Tibial nerve (tissue), 4 donors: ENCODE data around the gene PDE8B. TPM values are rescaled to one million over a fixed set of nuclear protein-coding genes. Genes with fewer than 3 reads are reported as not detected.

Source experiments
- DNase-seq, 2 donors: peaks; one replicate each; pipeline ENCODE4 v3.0.0-alpha.2; 2019; ENCODE audit warnings: low spot score in 2 of 2
- H3K27ac ChIP-seq, 4 donors: fragments of 200-600 bp; sonication (generic) in 3 of 4; one replicate each; pipeline ENCODE4 v1.5.1; 2017 to 2019; ENCODE audit warnings: mild to moderate bottlenecking in 1 of 4
- H3K27me3 ChIP-seq, 2 donors: fragments of 200-600 bp; sonication (generic) in 1 of 2; one replicate each; pipeline versions ENCODE4 v1.5.1 to v1.6.0; 2017 to 2019
- H3K36me3 ChIP-seq, 3 donors: fragments of 200-600 bp; sonication (generic); one replicate each; pipeline ENCODE4 v1.5.1; 2018 to 2019
- H3K4me1 ChIP-seq, 4 donors: fragments of 200-600 bp; sonication (generic) in 3 of 4; one replicate each; pipeline ENCODE4 v1.5.1; 2017 to 2019
- H3K4me3 ChIP-seq, 4 donors: fragments of 200-600 bp; sonication (generic) in 3 of 4; one replicate each; pipeline ENCODE4 v1.5.1; 2017 to 2019; ENCODE audit warnings: mild to moderate bottlenecking in 1 of 4, moderate library complexity in 1 of 4
- H3K9me3 ChIP-seq, 4 donors: fragments of 200-600 bp; sonication (generic) in 3 of 4; one replicate each; pipeline ENCODE4 v1.5.1; 2017 to 2019
- CTCF ChIP-seq, 5 experiments: fragments of 200-600 bp in 3 of 5; fragments of 450-650 bp in 2 of 5; sonication (generic) in 3 of 5; IDR thresholded peaks; one replicate each; pipeline ENCODE4 v1.5.1; 2016 to 2019; ENCODE audit warnings: antibody characterized with exemption in 5 of 5, mild to moderate bottlenecking in 3 of 5, moderate library complexity in 2 of 5
- EP300 ChIP-seq, 2 donors: sonication (generic); formaldehyde crosslinking; IDR thresholded peaks; one replicate each; pipeline ENCODE4 v1.6.1; 2017; ENCODE audit warnings: antibody characterized with exemption in 2 of 2, mild to moderate bottlenecking in 1 of 2
- POLR2A ChIP-seq, 2 donors: fragments of 450-650 bp; IDR thresholded peaks; one replicate each; pipeline ENCODE4 v1.6.1; 2017; ENCODE audit warnings: antibody characterized with exemption in 2 of 2, mild to moderate bottlenecking in 2 of 2, moderate library complexity in 2 of 2
- WGBS, 2 donors: methylation state at CpG; one replicate each; pipeline ENCODE4 v1.1.5; 2018; 5-methylcytosine and 5-hydroxymethylcytosine counted together
- total RNA-seq, 4 donors: library from RNA; depleted of rRNA; stranded (reverse); fragments of >200 nt; gene quantifications; one replicate each; pipeline ENCODE4 v1.1.0, GENCODE V29; 2016

PDE8B gene
- total RNA-seq, 4 donors from 2014 or later, result 6.3 to 8.8 (median 7.2) TPM

- H3K4me1 ChIP-seq, result no peaks in the 10 kb centered on the region
- TF ChIP-seq EP300 (IDR thresholded peaks at IDR 0.05) (no peak), CTCF (IDR thresholded peaks at IDR 0.05) (no peak), POLR2A (IDR thresholded peaks at IDR 0.05) (no peak)
- no peak for DNase-seq
- H3K27ac ChIP-seq, result no peak overlapping the region
- no peaks in the 10 kb centered on the region for H3K36me3 ChIP-seq
- WGBS, 2 donors, result 41 to 52% methylated on average over 1 of the region's 1 CpG
- no peaks in the 10 kb centered on the region for H3K27me3 ChIP-seq
- no peak overlapping the region for H3K4me3 ChIP-seq
- peaks cover 0 to 12% (median 2%) of the 10 kb centered on the region in 4 donors for H3K9me3 ChIP-seq
Observed at GRCh38 chr5:77272206-77272605, 61.7 kb downstream of the PDE8B start.

- H3K27me3 ChIP-seq, result no peaks in the 10 kb centered on the region
- no peak for DNase-seq
- H3K4me1 ChIP-seq, result no peaks in the 10 kb centered on the region
- no peaks in the 10 kb centered on the region for H3K9me3 ChIP-seq
- TF ChIP-seq POLR2A (IDR thresholded peaks at IDR 0.05) (no peak), CTCF (IDR thresholded peaks at IDR 0.05) (no peak), EP300 (IDR thresholded peaks at IDR 0.05) (no peak)
- no peak overlapping the region for H3K27ac ChIP-seq
- H3K4me3 ChIP-seq, result no peak overlapping the region
- H3K36me3 ChIP-seq, result no peaks in the 10 kb centered on the region
- 82 to 91% methylated on average over 4 of the region's 4 CpGs for WGBS, 2 donors
Observed at GRCh38 chr5:77277759-77278158, 67.3 kb downstream of the PDE8B start.

GRCh38 chr5:77280036-77280435 is 69.6 kb downstream of the PDE8B start:
- no peak overlapping the region for H3K4me3 ChIP-seq
- H3K27ac ChIP-seq, result no peak overlapping the region
- DNase-seq, result no peak
- H3K36me3 ChIP-seq, result no peaks in the 10 kb centered on the region
- TF ChIP-seq POLR2A (IDR thresholded peaks at IDR 0.05) (no peak), EP300 (IDR thresholded peaks at IDR 0.05) (no peak), CTCF (IDR thresholded peaks at IDR 0.05) (no peak)
- no peaks in the 10 kb centered on the region for H3K9me3 ChIP-seq
- H3K4me1 ChIP-seq, result no peaks in the 10 kb centered on the region
- 89 to 95% methylated on average over 3 of the region's 3 CpGs for WGBS, 2 donors
- no peaks in the 10 kb centered on the region for H3K27me3 ChIP-seq

GRCh38 chr5:77281969-77282336 is 71.5 kb downstream of the PDE8B start:
- Histone ChIP-seq H3K36me3 (no peaks in the 10 kb centered on the region), H3K4me3 (no peak overlapping the region), H3K27ac (no peak overlapping the region), H3K9me3 (no peaks in the 10 kb centered on the region), H3K27me3 (no peaks in the 10 kb centered on the region), H3K4me1 (no peaks in the 10 kb centered on the region)
- WGBS, 2 donors, result 64 to 70% methylated on average over 3 of the region's 3 CpGs
- TF ChIP-seq EP300 (IDR thresholded peaks at IDR 0.05) (no peak), CTCF (IDR thresholded peaks at IDR 0.05) (no peak), POLR2A (IDR thresholded peaks at IDR 0.05) (no peak)
- DNase-seq, result no peak

- H3K27me3 ChIP-seq, result no peaks in the 10 kb centered on the region
- H3K4me3 ChIP-seq, result no peak overlapping the region
- no peak for TF ChIP-seq CTCF (IDR thresholded peaks at IDR 0.05)
- no peak for TF ChIP-seq EP300 (IDR thresholded peaks at IDR 0.05)
- no peak for TF ChIP-seq POLR2A (IDR thresholded peaks at IDR 0.05)
- no peaks in the 10 kb centered on the region for H3K4me1 ChIP-seq
- 76 to 83% methylated on average over 11 of the region's 11 CpGs for WGBS, 2 donors
- DNase-seq, result no peak
- H3K27ac ChIP-seq, result no peak overlapping the region
- no peaks in the 10 kb centered on the region for H3K9me3 ChIP-seq
- no peaks in the 10 kb centered on the region for H3K36me3 ChIP-seq
Observed at GRCh38 chr5:77282337-77283027, 72.0 kb downstream of the PDE8B start.
